M059J (cell line): ENCODE measurements around the gene KCNV2. TPM values are rescaled to one million over a fixed set of nuclear protein-coding genes. Genes with fewer than 3 reads are reported as not detected.

Experiments
- DNase-seq: peaks from one replicate; pipeline ENCODE4 v3.0.0-alpha.2; 2012; ENCODE audit warnings: low read depth
- total RNA-seq: library from RNA; depleted of rRNA; stranded (reverse); fragments of >200 nt; shearing (Covaris generic); gene quantifications from 2 replicates; pipeline ENCODE4 v1.2.3, GENCODE V29; 2014; rRNA removed

The KCNV2 gene
- total RNA-seq, 1 experiment from 2014 or later: not detected

GRCh38 chr9:2758898-2759510 is 41.7 kb downstream of the KCNV2 start:
- no peak for DNase-seq

GRCh38 chr9:2761424-2761823 is 44.1 kb downstream of the KCNV2 start:
- no peak for DNase-seq

DNA sequence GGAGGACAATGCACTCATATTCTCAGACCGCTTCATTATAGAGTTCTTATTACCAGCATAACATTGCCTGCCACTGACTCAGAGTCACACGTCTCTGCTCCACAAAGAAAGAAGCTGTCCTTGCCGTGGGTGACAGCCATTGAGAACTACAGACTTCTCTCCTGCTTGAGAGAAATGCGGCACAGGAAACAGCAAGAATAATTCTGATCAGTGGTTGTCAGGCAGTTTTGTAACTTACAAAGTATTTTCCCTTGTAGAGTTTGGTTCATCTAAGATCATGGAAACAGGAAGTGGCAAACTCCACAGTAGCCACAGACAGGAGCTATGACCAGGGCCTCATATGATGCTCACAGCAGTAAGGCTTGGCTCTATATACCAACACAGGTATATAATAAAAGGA is 47.0 kb downstream of the KCNV2 start:
- peak; percentile 56 for DNase-seq

DNA sequence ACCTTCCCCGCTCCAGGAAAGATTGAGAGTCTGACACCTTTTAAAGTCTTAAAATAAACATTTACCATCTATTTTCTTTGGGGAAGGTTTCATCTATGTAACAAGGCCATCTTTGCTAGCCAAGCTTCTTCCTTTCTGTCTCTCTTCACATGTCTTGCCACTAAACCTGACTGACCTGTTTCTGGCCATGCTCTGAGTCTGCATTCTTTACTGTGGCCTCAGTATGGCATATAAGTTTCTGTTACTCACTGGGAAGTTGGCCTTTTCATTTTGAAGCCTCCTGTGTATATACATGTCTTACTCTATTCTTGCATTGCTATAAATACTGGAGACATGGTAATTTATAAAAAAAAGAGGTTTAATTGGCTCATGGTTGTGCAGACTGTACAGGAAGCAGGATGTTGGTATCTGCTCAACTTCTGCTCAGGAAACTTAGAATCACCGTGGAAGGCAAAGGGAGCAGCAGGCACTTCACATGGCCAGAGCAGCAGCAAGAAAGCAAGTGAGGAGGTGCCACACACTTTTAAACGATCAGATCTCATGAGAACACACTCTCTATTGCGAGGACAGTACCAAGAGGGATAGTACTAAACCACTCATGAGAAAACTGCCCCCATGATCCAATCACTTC is 48.1 kb downstream of the KCNV2 start:
- no peak for DNase-seq

DNA sequence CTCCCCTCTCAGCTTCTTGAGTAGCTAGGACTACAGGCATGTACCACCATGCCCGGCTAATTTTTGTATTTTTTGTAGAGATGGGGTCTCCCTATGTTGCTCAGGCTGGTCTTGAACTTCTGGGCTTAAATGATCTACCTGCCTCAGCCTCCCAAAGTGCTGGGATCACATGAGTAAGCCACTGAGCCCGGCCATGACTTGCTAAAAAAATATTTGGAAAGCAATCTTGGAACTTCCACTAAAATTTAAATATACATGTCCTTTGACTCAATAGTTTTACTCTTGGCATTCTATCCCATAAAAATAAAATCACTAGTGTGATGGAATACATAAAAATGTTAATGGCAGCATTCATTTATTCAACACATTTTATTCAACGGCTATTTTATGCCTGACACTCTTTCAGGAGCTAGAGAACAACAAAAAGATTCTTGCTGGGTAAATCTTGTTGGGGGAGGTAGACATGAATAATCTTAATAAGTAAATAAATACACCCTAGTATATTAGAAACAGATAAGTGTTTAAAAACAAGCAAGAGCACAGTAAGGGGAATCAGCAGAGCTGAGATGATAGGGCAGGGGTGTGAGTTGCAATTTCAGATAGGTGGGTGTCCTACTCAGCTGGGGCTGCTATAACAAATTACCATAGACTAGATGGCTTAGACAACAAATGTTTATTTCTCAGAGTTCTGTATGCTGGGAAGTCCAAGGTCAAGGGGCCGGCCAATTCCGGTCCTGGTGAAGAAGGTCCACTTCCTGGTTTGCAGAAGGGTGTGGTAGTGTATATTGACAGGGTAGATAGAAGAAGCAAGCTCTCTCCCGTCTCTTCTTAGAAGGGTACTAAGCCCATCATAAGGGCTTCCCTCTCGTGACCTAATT is 50.7 kb downstream of the KCNV2 start:
- DNase-seq: no peak

DNA sequence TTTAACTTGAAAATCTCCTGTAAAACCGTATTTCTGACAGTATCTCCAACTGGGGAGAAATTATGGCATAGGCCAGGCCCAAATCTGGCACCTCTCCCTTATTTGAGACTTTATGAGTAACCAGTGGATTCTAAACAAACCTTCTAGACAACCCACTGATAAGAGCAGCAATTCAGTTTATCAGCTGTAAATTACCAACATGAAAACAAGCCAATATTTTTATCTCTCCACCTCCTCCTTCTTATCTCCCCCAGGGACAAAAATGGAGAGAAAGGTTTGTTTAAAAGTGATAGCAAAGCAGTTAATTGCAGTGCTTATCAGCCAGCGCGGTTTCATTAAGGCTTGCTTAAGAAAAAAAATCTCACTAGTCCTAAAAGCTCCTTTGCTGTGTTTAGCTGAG is 53.8 kb downstream of the KCNV2 start:
- no peak for DNase-seq

- no peak for DNase-seq
Observed at GRCh38 chr9:2771661-2772060, 54.4 kb downstream of the KCNV2 start.

DNA sequence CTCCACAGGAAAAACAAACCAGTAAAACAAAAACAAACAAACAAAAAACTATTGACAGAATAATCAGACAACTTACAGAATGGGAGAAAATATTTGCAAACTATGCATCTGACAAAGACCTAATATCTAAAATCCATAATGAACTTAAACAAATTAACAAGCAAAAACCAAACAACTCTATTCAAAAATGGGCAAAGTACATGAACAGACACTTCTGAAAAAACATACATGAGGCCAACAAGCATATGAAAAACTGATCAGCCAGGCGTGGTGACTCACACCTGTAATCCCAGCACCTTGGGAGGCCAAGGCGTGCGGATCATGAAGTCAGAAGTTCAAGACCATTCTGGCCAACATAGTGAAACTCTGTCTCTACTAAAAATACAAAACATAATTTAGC is 60.1 kb downstream of the KCNV2 start:
- DNase-seq: no peak

DNA sequence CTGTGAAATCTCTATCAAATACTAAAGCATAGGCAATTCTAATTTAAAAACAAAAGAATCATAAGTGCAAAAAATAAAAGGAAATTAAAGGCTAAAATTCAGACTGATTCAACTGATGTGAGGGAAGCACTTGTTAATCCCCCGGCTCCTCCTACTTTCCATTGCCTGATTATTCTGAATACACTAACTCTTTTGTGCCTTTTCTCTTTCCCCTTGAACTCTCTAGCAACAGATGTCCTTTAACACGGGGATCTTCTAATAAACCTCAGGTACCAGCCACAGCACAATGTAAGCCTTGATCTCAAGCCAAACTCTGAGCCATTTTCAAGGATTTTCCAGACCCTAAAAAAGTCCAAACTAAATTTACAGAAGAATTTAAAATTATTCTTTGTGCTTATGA is 61.5 kb downstream of the KCNV2 start:
- DNase-seq: no peak

Other genes with a start within 250 kb of the KCNV2 start
- gene VLDLR, start 95.7 kb upstream of the KCNV2 start, total RNA-seq: 9.2 and 16.1 TPM in 2 replicates
- 43.2 and 48.1 TPM in 2 replicates for gene PUM3, start 126.6 kb downstream of the KCNV2 start, total RNA-seq